IMR-90 (cell line): ENCODE data around the gene HS3ST5. TPM values are rescaled to one million over a fixed set of nuclear protein-coding genes. Genes with fewer than 3 reads are reported as not detected.

Experiments used
- ATAC-seq: fragments of 200-7000 bp; cut with Tn5 transposase; 2 replicates; pipeline ENCODE4 v1.9.1; 2020; ENCODE audit warnings: low read depth, mild to moderate bottlenecking, moderate library complexity
- BruUV-seq: library from RNA; stranded (reverse); fragments of 400-500 nt; replicated peaks from 2 replicates; lab custom pipeline; 2021; lab: Mats Ljungman, UMichigan
- CTCF ChIA-PET: fragments of 300-600 bp; formaldehyde crosslinking; extraction: SDS; loops from one replicate; lab custom pipeline; 2021; ENCODE audit warnings: antibody characterized with exemption; lab: Yijun Ruan, JAX
- POLR2A ChIA-PET: fragments of 300-600 bp; sonication (Branson Sonifier 250); formaldehyde crosslinking; loops from one replicate; lab custom pipeline; 2022; ENCODE audit warnings: antibody characterized with exemption; ENCODE audit not compliant: unreplicated experiment; lab: Charles Lee
- DNase-seq: peaks from one replicate; pipeline ENCODE4 v3.0.0; 2013
- H2AFZ ChIP-seq: replicated peaks from 2 replicates; pipeline ENCODE3; 2013; ENCODE audit warnings: low read length, mild to moderate bottlenecking; ENCODE audit not compliant: poor library complexity
- H2AK5ac ChIP-seq: 2 replicates; pipeline ENCODE4 v1.6.1; 2013; ENCODE audit warnings: low read depth, low read length, inconsistent platforms
- H2AK9ac ChIP-seq: replicated peaks from 2 replicates; pipeline ENCODE3; 2013; ENCODE audit warnings: mild to moderate bottlenecking, low read depth, low read length, moderate library complexity; ENCODE audit not compliant: poor library complexity
- H2BK120ac ChIP-seq: 2 replicates; pipeline ENCODE4 v1.6.1; 2013; ENCODE audit warnings: low read depth, low read length, inconsistent platforms
- H2BK15ac ChIP-seq: 3 replicates; pipeline ENCODE4 v1.6.1; 2013; ENCODE audit warnings: low read depth, low read length, inconsistent platforms
- H2BK20ac ChIP-seq: 2 replicates; pipeline ENCODE4 v1.6.1; 2013; ENCODE audit warnings: low read depth, mild to moderate bottlenecking, inconsistent platforms, low read length, moderate library complexity
- H2BK5ac ChIP-seq: 2 replicates; pipeline ENCODE4 v1.6.1; 2013; ENCODE audit warnings: mild to moderate bottlenecking, low read depth, low read length, inconsistent platforms; ENCODE audit not compliant: poor library complexity, severe bottlenecking
- H3K14ac ChIP-seq: replicated peaks from 2 replicates; pipeline ENCODE4 v1.6.1; 2013; ENCODE audit warnings: low read depth, low read length, inconsistent platforms
- H3K18ac ChIP-seq: 2 replicates; pipeline ENCODE4 v1.6.1; 2013; ENCODE audit warnings: low read depth, low read length, control low read depth
- H3K23ac ChIP-seq: 2 replicates; pipeline ENCODE4 v1.6.1; 2013; ENCODE audit warnings: low read depth, low read length, inconsistent platforms
- H3K27ac ChIP-seq: 2 replicates; pipeline ENCODE4 v1.5.1; 2013; ENCODE audit warnings: mild to moderate bottlenecking, control low read depth, low read length; ENCODE audit not compliant: insufficient read depth
- H3K27me3 ChIP-seq: 2 replicates; pipeline ENCODE4 v1.6.1; 2013; ENCODE audit warnings: low read length; ENCODE audit not compliant: control insufficient read depth, insufficient read depth
- H3K36me3 ChIP-seq: 2 replicates; pipeline ENCODE4 v1.6.1; 2013; ENCODE audit warnings: low read length, mixed read lengths; ENCODE audit not compliant: control insufficient read depth, insufficient read depth
- H3K4ac ChIP-seq: 2 replicates; pipeline ENCODE4 v1.6.1; 2013; ENCODE audit warnings: low read depth, low read length, inconsistent platforms
- H3K4me1 ChIP-seq: 2 replicates; pipeline ENCODE4 v1.6.1; 2013; ENCODE audit warnings: low read length, mixed read lengths; ENCODE audit not compliant: control insufficient read depth, insufficient read depth
- H3K4me2 ChIP-seq: 2 replicates; pipeline ENCODE4 v1.6.1; 2013; ENCODE audit warnings: low read depth, mild to moderate bottlenecking, control low read depth, low read length, moderate library complexity
- H3K4me3 ChIP-seq: 2 replicates; pipeline ENCODE4 v1.5.1; 2013; ENCODE audit warnings: low read depth, mild to moderate bottlenecking, control low read depth, low read length, moderate library complexity; ENCODE audit not compliant: insufficient read depth
- H3K56ac ChIP-seq: 2 replicates; pipeline ENCODE4 v1.6.1; 2013; ENCODE audit warnings: low read length, inconsistent platforms; ENCODE audit not compliant: insufficient read depth; ENCODE audit errors: extremely low read depth
- H3K79me1 ChIP-seq, 2 experiments: 2 replicates each; pipeline ENCODE4 v1.6.1; 2013; ENCODE audit warnings: low read length in 2 of 2, inconsistent platforms in 1 of 2, low read depth in 1 of 2
- H3K9ac ChIP-seq: 2 replicates; pipeline ENCODE4 v1.6.1; 2013; ENCODE audit warnings: low read depth, low read length, control low read depth
- H3K9me1 ChIP-seq: 2 replicates; pipeline ENCODE4 v1.6.1; 2013; ENCODE audit warnings: low read length, inconsistent platforms; ENCODE audit not compliant: insufficient read depth
- H3K9me3 ChIP-seq: 2 replicates; pipeline ENCODE4 v1.6.1; 2013; ENCODE audit warnings: low read length; ENCODE audit not compliant: control insufficient read depth, insufficient read depth
- H4K20me1 ChIP-seq: 2 replicates; pipeline ENCODE4 v1.6.1; 2013; ENCODE audit warnings: low read length, inconsistent platforms; ENCODE audit not compliant: insufficient read depth
- H4K5ac ChIP-seq: 2 replicates; pipeline ENCODE4 v1.6.1; 2013; ENCODE audit warnings: mild to moderate bottlenecking, low read depth, low read length, control low read depth
- H4K8ac ChIP-seq, 2 experiments: 2 replicates each; pipeline ENCODE4 v1.6.1; 2013; ENCODE audit warnings: low read depth in 2 of 2, low read length in 2 of 2, control low read depth in 1 of 2, inconsistent platforms in 1 of 2
- H4K91ac ChIP-seq: 2 replicates; pipeline ENCODE4 v1.6.1; 2013; ENCODE audit warnings: low read depth, low read length, inconsistent platforms; ENCODE audit not compliant: insufficient read depth
- BHLHE40 ChIP-seq: fragments of 150-350 bp; IDR thresholded peaks from 2 replicates; pipeline ENCODE4 v1.6.1; 2016; ENCODE audit warnings: mild to moderate bottlenecking, low read depth, low read length
- CEBPB ChIP-seq: IDR thresholded peaks from 2 replicates; pipeline ENCODE4 v1.6.1; 2012; ENCODE audit warnings: low read depth, low read length, improper control_type of control experiment
- CHD1 ChIP-seq: IDR thresholded peaks from 2 replicates; pipeline ENCODE4 v1.6.1; 2012; ENCODE audit warnings: low read depth, low read length, improper control_type of control experiment
- CTCF ChIP-seq: conservative IDR thresholded peaks from 2 replicates; pipeline ENCODE4 v1.5.1; 2012; ENCODE audit warnings: mild to moderate bottlenecking, low read depth, low read length, improper control_type of control experiment
- ELK1 ChIP-seq: fragments of 150-350 bp; IDR thresholded peaks from 2 replicates; pipeline ENCODE4 v1.6.1; 2016; ENCODE audit warnings: low read depth, mild to moderate bottlenecking, low read length, moderate library complexity, borderline replicate concordance
- FOS ChIP-seq: fragments of 150-350 bp; IDR thresholded peaks from 2 replicates; pipeline ENCODE4 v1.6.1; 2016; ENCODE audit warnings: low read depth, low read length
- MAFK ChIP-seq: IDR thresholded peaks from 2 replicates; pipeline ENCODE4 v1.6.1; 2012; ENCODE audit warnings: low read depth, low read length, improper control_type of control experiment
- MAZ ChIP-seq: IDR thresholded peaks from 2 replicates; pipeline ENCODE4 v1.6.1; 2012; ENCODE audit warnings: low read depth, mild to moderate bottlenecking, low read length, improper control_type of control experiment, moderate library complexity, borderline replicate concordance
- MXI1 ChIP-seq: IDR thresholded peaks from 2 replicates; pipeline ENCODE4 v1.6.1; 2012; ENCODE audit warnings: low read depth, mild to moderate bottlenecking, low read length, moderate library complexity, borderline replicate concordance
- NFE2L2 ChIP-seq: fragments of 150-350 bp; IDR thresholded peaks from 2 replicates; pipeline ENCODE4 v1.6.1; 2016; ENCODE audit warnings: low read depth, mild to moderate bottlenecking, low read length
- POLR2A ChIP-seq: IDR thresholded peaks from 2 replicates; pipeline ENCODE4 v1.6.1; 2012; ENCODE audit warnings: mild to moderate bottlenecking, low read depth, low read length
- RAD21 ChIP-seq: IDR thresholded peaks from 2 replicates; pipeline ENCODE4 v1.6.1; 2012; ENCODE audit warnings: low read length, improper control_type of control experiment
- RCOR1 ChIP-seq: IDR thresholded peaks from 2 replicates; pipeline ENCODE4 v1.6.1; 2012; ENCODE audit warnings: mild to moderate bottlenecking, low read length, improper control_type of control experiment; ENCODE audit not compliant: insufficient replicate concordance
- RFX5 ChIP-seq: IDR thresholded peaks from 2 replicates; pipeline ENCODE4 v1.8.0; 2012; ENCODE audit warnings: low read depth, mild to moderate bottlenecking, low read length, moderate library complexity
- SMC3 ChIP-seq: fragments of 150-350 bp; IDR thresholded peaks from 2 replicates; pipeline ENCODE4 v1.6.1; 2016; ENCODE audit warnings: low read depth, mild to moderate bottlenecking, antibody characterized with exemption, low read length, moderate library complexity
- USF2 ChIP-seq: fragments of 150-350 bp; IDR thresholded peaks from 2 replicates; pipeline ENCODE4 v1.6.1; 2017; ENCODE audit warnings: mild to moderate bottlenecking, antibody characterized with exemption, low read length, low read depth
- WGBS, 2 experiments: methylation state at CpG; one replicate each; pipeline versions ENCODE4 v1.1.5 to v1.1.7; 2013; ENCODE audit warnings: missing lambda C conversion rate in 2 of 2; ENCODE audit not compliant: insufficient read length in 1 of 2; ENCODE audit errors: extremely low coverage in 2 of 2; 5-methylcytosine and 5-hydroxymethylcytosine counted together
- dilution Hi-C: fragments of 300-500 bp; cut with HindIII; formaldehyde crosslinking; loops from one replicate; pipeline ENCODE4 v1.14.3; 2018; ENCODE audit warnings: low sequenced_read_pairs; ENCODE audit not compliant: unreplicated experiment
- in situ Hi-C: fragments of 300-500 bp; cut with MboI; formaldehyde crosslinking; loops from 3 replicates; pipeline ENCODE4 v1.14.3; 2019; ENCODE audit warnings: low sequenced_read_pairs, inconsistent platforms, mixed read lengths
- intact Hi-C: fragments of 100-400 bp; cut with micrococcal nuclease; formaldehyde crosslinking; loops from 2 replicates; pipeline ENCODE4 v1.10.0; 2022
- polyA plus RNA-seq, 3 experiments: library from polyadenylated mRNA; depleted of rRNA; stranded (reverse); fragments of >200 nt; gene quantifications; 2 replicates each; pipeline ENCODE4 v1.2.3, GENCODE V29; 2012; ENCODE audit warnings: low replicate concordance in 1 of 3
- total RNA-seq: library from RNA; depleted of rRNA; stranded (reverse); fragments of >200 nt; gene quantifications from 2 replicates; pipeline ENCODE4 v1.2.3, GENCODE V29; 2012

HS3ST5 gene
- total and polyA plus RNA-seq, 2 of the 4 experiments (the other 2 are of a cell fraction), result not detected

- Histone ChIP-seq H2AK9ac (no peak overlapping the region), H3K9me3 (no peaks in the 10 kb centered on the region), H3K4me3 (no peak overlapping the region), H2BK5ac (no peak overlapping the region), H3K23ac (no peak overlapping the region), H4K20me1 (no peaks in the 10 kb centered on the region), H2AFZ (no peak overlapping the region), H3K56ac (no peak overlapping the region), H4K5ac (no peak overlapping the region), H3K36me3 (no peaks in the 10 kb centered on the region), H3K14ac (no peak overlapping the region), H3K4ac (no peak overlapping the region), H2BK120ac (no peak overlapping the region), H4K91ac (no peak overlapping the region), H3K27ac (no peak overlapping the region), H3K79me1 (no peaks in the 10 kb centered on the region), H2AK5ac (no peak overlapping the region), H3K18ac (no peak overlapping the region), H3K9me1 (no peaks in the 10 kb centered on the region), H2BK15ac (no peak overlapping the region), H4K8ac (no peak overlapping the region), H3K27me3 (no peaks in the 10 kb centered on the region), H2BK20ac (no peak overlapping the region), H3K9ac (no peak overlapping the region), H3K4me1 (no peaks in the 10 kb centered on the region), H3K4me2 (no peak overlapping the region)
- ATAC-seq (no peak), DNase-seq (no peak)
- in situ Hi-C loops, result no loop called here
- no peak for TF ChIP-seq CTCF
- TF ChIP-seq ELK1, result no peak
- TF ChIP-seq CEBPB, result no peak
- no peak for TF ChIP-seq RCOR1
- no peak for TF ChIP-seq BHLHE40
- no peak for TF ChIP-seq POLR2A
- TF ChIP-seq NFE2L2, result no peak
- no peak for TF ChIP-seq RAD21
- TF ChIP-seq RFX5, result no peak
- TF ChIP-seq SMC3, result no peak
- no peak for TF ChIP-seq USF2
- TF ChIP-seq MAFK, result no peak
- TF ChIP-seq MAZ, result no peak
- TF ChIP-seq CHD1, result no peak
- no peak for TF ChIP-seq FOS
- TF ChIP-seq MXI1, result no peak
- POLR2A ChIA-PET, result no interaction called here
- dilution Hi-C loops, result no loop called here
- no TSS peak for BruUV-seq
- CTCF ChIA-PET, result interaction anchor here (0.6 kb wide), 1 partner anchor 31 kb away, joined by 3 read pairs; no protein-coding TSS in a partner anchor
- WGBS, 2 experiments, result no CpG with 5 or more reads among the region's 6 CpGs
- intact Hi-C loops, result no loop called here
These were observed 312.1 kb downstream of the HS3ST5 start for GRCh38 chr6:114030767-114031166.
